Osteoblast (primary cell): ENCODE data around the gene CD8A. TPM values are rescaled to one million over a fixed set of nuclear protein-coding genes. Genes with fewer than 3 reads are reported as not detected.

Source experiments
- DNase-seq: peaks from one replicate; pipeline ENCODE4 v3.0.0; 2011; ENCODE audit warnings: low spot score, mixed read lengths; ENCODE audit not compliant: insufficient read length; ENCODE audit errors: missing footprints
- H2AFZ ChIP-seq: 2 replicates; pipeline ENCODE4 v1.6.0; 2011; ENCODE audit warnings: mild to moderate bottlenecking, low read length
- H3K27ac ChIP-seq: 2 replicates; pipeline ENCODE4 v1.5.1; 2011; ENCODE audit warnings: mild to moderate bottlenecking, low read depth, low read length, moderate library complexity
- H3K27me3 ChIP-seq: 2 replicates; pipeline ENCODE4 v1.6.0; 2012; ENCODE audit warnings: mild to moderate bottlenecking, control low read depth, inconsistent platforms, low read length, moderate library complexity; ENCODE audit not compliant: insufficient read depth
- H3K36me3 ChIP-seq: 2 replicates; pipeline ENCODE4 v1.5.1; 2011; ENCODE audit warnings: mild to moderate bottlenecking, low read length, control low read depth, moderate library complexity; ENCODE audit not compliant: insufficient read depth
- H3K4me1 ChIP-seq: 2 replicates; pipeline ENCODE4 v1.5.1; 2011; ENCODE audit warnings: mild to moderate bottlenecking, low read length, control low read depth, moderate library complexity; ENCODE audit not compliant: insufficient read depth
- H3K4me2 ChIP-seq: 2 replicates; pipeline ENCODE4 v1.6.0; 2011; ENCODE audit warnings: mild to moderate bottlenecking, low read length; ENCODE audit not compliant: insufficient read depth
- H3K4me3 ChIP-seq: fragments of 200-600 bp; sonication (generic); 3 replicates; pipeline ENCODE4 v1.5.1; 2012; ENCODE audit warnings: mild to moderate bottlenecking, low read length, inconsistent platforms; ENCODE audit not compliant: insufficient read depth
- H3K79me2 ChIP-seq: 2 replicates; pipeline ENCODE4 v1.6.0; 2012; ENCODE audit warnings: mild to moderate bottlenecking, low read length, control low read depth, inconsistent platforms; ENCODE audit not compliant: insufficient read depth
- H3K9me3 ChIP-seq: 2 replicates; pipeline ENCODE4 v1.5.1; 2011; ENCODE audit warnings: low read depth, low read length, control low read depth
- H4K20me1 ChIP-seq: 2 replicates; pipeline ENCODE4 v1.6.0; 2012; ENCODE audit warnings: mild to moderate bottlenecking, low read length, control low read depth; ENCODE audit not compliant: insufficient read depth
- CTCF ChIP-seq: IDR thresholded peaks from 2 replicates; pipeline ENCODE4 v1.5.1; 2011; ENCODE audit warnings: mild to moderate bottlenecking, low read depth, low read length, moderate library complexity; ENCODE audit errors: extremely low read depth
- total RNA-seq: library from RNA; depleted of rRNA; stranded (reverse); fragments of >200 nt; gene quantifications from 2 replicates; pipeline ENCODE4 v1.2.3, GENCODE V29; 2012

Gene CD8A
- total RNA-seq, 1 donor, result not detected

- Histone ChIP-seq H3K4me3 (no peak overlapping the region), H3K79me2 (no peaks in the 10 kb centered on the region), H4K20me1 (no peaks in the 10 kb centered on the region), H3K4me2 (no peak overlapping the region), H2AFZ (no peak overlapping the region), H3K27ac (no peak overlapping the region), H3K9me3 (no peaks in the 10 kb centered on the region), H3K27me3 (peaks cover 4% of the 10 kb centered on the region), H3K4me1 (no peaks in the 10 kb centered on the region), H3K36me3 (no peaks in the 10 kb centered on the region)
- no peak for DNase-seq
- no peak for TF ChIP-seq CTCF
Observed at GRCh38 chr2:86779971-86780370, 10.7 kb downstream of the CD8A start.

- no peaks in the 10 kb centered on the region for H3K4me1 ChIP-seq
- H3K27me3 ChIP-seq, result no peaks in the 10 kb centered on the region
- H3K79me2 ChIP-seq, result no peaks in the 10 kb centered on the region
- no peak overlapping the region for H3K4me2 ChIP-seq
- DNase-seq, result no peak
- no peaks in the 10 kb centered on the region for H3K9me3 ChIP-seq
- no peak overlapping the region for H2AFZ ChIP-seq
- no peak overlapping the region for H3K27ac ChIP-seq
- no peaks in the 10 kb centered on the region for H3K36me3 ChIP-seq
- TF ChIP-seq CTCF, result no peak
- H3K4me3 ChIP-seq, result no peak overlapping the region
- no peaks in the 10 kb centered on the region for H4K20me1 ChIP-seq
Observed at GRCh38 chr2:86778957-86779356, 11.8 kb downstream of the CD8A start.

GRCh38 chr2:86776532-86776931 is 14.2 kb downstream of the CD8A start:
- Histone ChIP-seq H3K79me2 (no peaks in the 10 kb centered on the region), H3K4me2 (no peak overlapping the region), H3K27me3 (no peaks in the 10 kb centered on the region), H3K4me1 (no peaks in the 10 kb centered on the region), H2AFZ (no peak overlapping the region), H3K4me3 (no peak overlapping the region), H3K9me3 (no peaks in the 10 kb centered on the region), H3K27ac (no peak overlapping the region), H4K20me1 (no peaks in the 10 kb centered on the region), H3K36me3 (no peaks in the 10 kb centered on the region)
- no peak for DNase-seq
- no peak for TF ChIP-seq CTCF

- Histone ChIP-seq H3K27me3 (no peaks in the 10 kb centered on the region), H4K20me1 (no peaks in the 10 kb centered on the region), H2AFZ (no peak overlapping the region), H3K9me3 (no peaks in the 10 kb centered on the region), H3K27ac (no peak overlapping the region), H3K36me3 (peaks cover 1% of the 10 kb centered on the region), H3K4me2 (no peak overlapping the region), H3K79me2 (no peaks in the 10 kb centered on the region), H3K4me3 (no peak overlapping the region), H3K4me1 (no peaks in the 10 kb centered on the region)
- TF ChIP-seq CTCF, result no peak
- no peak for DNase-seq
Observed at GRCh38 chr2:86775338-86775737, 15.4 kb downstream of the CD8A start.
